Coronary artery (tissue), 2 donors: ENCODE results near the gene OLIG2.

Experiments
- DNase-seq: peaks from one replicate; pipeline ENCODE4 v3.0.0-alpha.2; 2017; ENCODE audit warnings: low spot score
- H3K27ac ChIP-seq, 2 donors: fragments of 200-600 bp; sonication (generic); one replicate each; pipeline ENCODE4 v1.5.1; 2016 to 2019
- H3K4me3 ChIP-seq: fragments of 200-600 bp; sonication (generic); 2 replicates; pipeline ENCODE4 v1.5.1; 2016; ENCODE audit warnings: mild to moderate bottlenecking, moderate library complexity
- CTCF ChIP-seq: fragments of 200-600 bp; sonication (generic); IDR thresholded peaks from one replicate; pipeline ENCODE4 v1.5.1; 2019; ENCODE audit warnings: antibody characterized with exemption

The OLIG2 gene

GRCh38 chr21:33023574-33024200 is 2.0 kb upstream of the OLIG2 start:
- peak; percentile 52 for DNase-seq
- no peak for TF ChIP-seq CTCF
- no peak overlapping the region for H3K27ac ChIP-seq
- H3K4me3 ChIP-seq, result peak overlapping the region; percentile 14

GRCh38 chr21:33024201-33025103 is 1.3 kb upstream of the OLIG2 start:
- peak overlapping the region; percentile 14 for H3K4me3 ChIP-seq
- TF ChIP-seq CTCF, result no peak
- DNase-seq, result no peak
- no peak overlapping the region for H3K27ac ChIP-seq

- TF ChIP-seq CTCF, result no peak
- no peak for DNase-seq
- Histone ChIP-seq H3K4me3 (no peak overlapping the region), H3K27ac (no peak overlapping the region)
These were observed 638 bp upstream of the OLIG2 start for GRCh38 chr21:33025106-33025488.

GRCh38 chr21:33026443-33026858 is 716 bp downstream of the OLIG2 start:
- Histone ChIP-seq H3K27ac (no peak overlapping the region), H3K4me3 (peak overlapping the region; percentile 15)
- TF ChIP-seq CTCF, result no peak
- no peak for DNase-seq

GRCh38 chr21:33026878-33027400 is 1.2 kb downstream of the OLIG2 start:
- Histone ChIP-seq H3K4me3 (peak overlapping the region; percentile 15), H3K27ac (no peak overlapping the region)
- DNase-seq, result no peak
- no peak for TF ChIP-seq CTCF

GRCh38 chr21:33027401-33028286 is 1.9 kb downstream of the OLIG2 start:
- no peak for DNase-seq
- Histone ChIP-seq H3K4me3 (peak overlapping the region; percentile 8), H3K27ac (no peak overlapping the region)
- no peak for TF ChIP-seq CTCF
